SK-N-SH treated with all-trans-retinoic acid at 6 μM for 48 hours (cell line): ENCODE data around the gene PBX2.

ENCODE experiments used
- ATAC-seq: fragments of 200-7000 bp; cut with Tn5 transposase; 3 replicates; pipeline ENCODE4 v1.9.1; 2020; ENCODE audit warnings: mild to moderate bottlenecking, moderate library complexity
- CREB5 ChIP-seq: fragments of 250-450 bp; sonication (Bioruptor Pico); IDR thresholded peaks from 2 replicates; pipeline ENCODE4 v1.5.1; 2020; ENCODE audit warnings: low read depth, mild to moderate bottlenecking, moderate library complexity
- CSDC2 ChIP-seq: fragments of 250-450 bp; sonication (Bioruptor Pico); IDR thresholded peaks from 2 replicates; pipeline ENCODE4 v1.5.0; 2020; ENCODE audit warnings: mild to moderate bottlenecking, moderate library complexity
- CSRNP3 ChIP-seq: fragments of 250-450 bp; sonication (Bioruptor Pico); IDR thresholded peaks from 2 replicates; pipeline ENCODE4 v1.5.1; 2021; ENCODE audit warnings: mild to moderate bottlenecking, moderate library complexity
- ESRRG ChIP-seq: fragments of 250-450 bp; sonication (Bioruptor Pico); IDR thresholded peaks from 2 replicates; pipeline ENCODE4 v1.6.1; 2021; ENCODE audit warnings: mild to moderate bottlenecking
- GLIS3 ChIP-seq: fragments of 250-450 bp; sonication (Bioruptor Pico); IDR thresholded peaks from 2 replicates; pipeline ENCODE4 v1.5.0; 2020; ENCODE audit warnings: mild to moderate bottlenecking, moderate library complexity
- ISL1 ChIP-seq: fragments of 250-450 bp; sonication (Bioruptor Pico); IDR thresholded peaks from 2 replicates; pipeline ENCODE4 v2.1.2; 2022; ENCODE audit warnings: mild to moderate bottlenecking, moderate library complexity
- OSR1 ChIP-seq: fragments of 250-450 bp; sonication (Bioruptor Pico); IDR thresholded peaks from 2 replicates; pipeline ENCODE4 v1.8.0; 2022; ENCODE audit warnings: moderate library complexity, mild to moderate bottlenecking, inconsistent platforms
- PATZ1 ChIP-seq: fragments of 250-450 bp; sonication (Bioruptor Pico); IDR thresholded peaks from 2 replicates; pipeline ENCODE4 v1.8.0; 2020; ENCODE audit warnings: mild to moderate bottlenecking, moderate library complexity, borderline replicate concordance
- POU6F1 ChIP-seq: fragments of 250-450 bp; sonication (Bioruptor Pico); IDR thresholded peaks from 2 replicates; pipeline ENCODE4 v1.8.0; 2021; ENCODE audit warnings: low read depth, mild to moderate bottlenecking, moderate library complexity, borderline replicate concordance
- PPARA ChIP-seq: fragments of 250-450 bp; sonication (Bioruptor Pico); IDR thresholded peaks from 2 replicates; pipeline ENCODE4 v1.5.0; 2020; ENCODE audit warnings: mild to moderate bottlenecking, borderline replicate concordance
- RARB ChIP-seq: fragments of 250-450 bp; sonication (Bioruptor Pico); IDR thresholded peaks from 2 replicates; pipeline ENCODE4 v1.8.0; 2021; ENCODE audit warnings: mild to moderate bottlenecking, moderate library complexity
- TCF4 ChIP-seq: fragments of 250-450 bp; sonication (Bioruptor Pico); IDR thresholded peaks from 2 replicates; pipeline ENCODE4 v1.8.0; 2021; ENCODE audit warnings: mild to moderate bottlenecking, moderate library complexity, borderline replicate concordance
- TOX ChIP-seq: fragments of 250-450 bp; sonication (Bioruptor Pico); IDR thresholded peaks from 2 replicates; pipeline ENCODE4 v1.8.0; 2021; ENCODE audit warnings: mild to moderate bottlenecking, moderate library complexity, borderline replicate concordance
- TSHZ2 ChIP-seq: fragments of 250-450 bp; sonication (Bioruptor Pico); IDR thresholded peaks from 2 replicates; pipeline ENCODE4 v1.5.0; 2020; ENCODE audit warnings: mild to moderate bottlenecking, moderate library complexity
- ZC3H10 ChIP-seq: fragments of 250-450 bp; sonication (Bioruptor Pico); IDR thresholded peaks from 2 replicates; pipeline ENCODE4 v1.5.1; 2021; ENCODE audit warnings: mild to moderate bottlenecking, moderate library complexity
- ZFP3 ChIP-seq: fragments of 250-450 bp; sonication (Bioruptor Pico); IDR thresholded peaks from 2 replicates; pipeline ENCODE4 v1.5.0; 2020; ENCODE audit warnings: mild to moderate bottlenecking, moderate library complexity
- ZNF70 ChIP-seq: fragments of 450-650 bp; formaldehyde crosslinking; IDR thresholded peaks from 2 replicates; pipeline ENCODE4 v1.5.0; 2020; ENCODE audit warnings: mild to moderate bottlenecking, moderate library complexity
- ZNF8 ChIP-seq: fragments of 450-650 bp; formaldehyde crosslinking; IDR thresholded peaks from 2 replicates; pipeline ENCODE4 v1.5.0; 2020; ENCODE audit warnings: mild to moderate bottlenecking, moderate library complexity

Gene PBX2

GRCh38 chr6:32220021-32220420 lies 30.0 kb upstream of the PBX2 start:
- no peak for ATAC-seq

GRCh38 chr6:32218167-32218566 lies 28.2 kb upstream of the PBX2 start:
- no peak for TF ChIP-seq ZNF8 (CRISPR knock-in tag)
- no peak for TF ChIP-seq ESRRG (CRISPR knock-in tag)
- TF ChIP-seq ZFP3, result no peak
- TF ChIP-seq TOX (CRISPR knock-in tag), result no peak
- TF ChIP-seq CSRNP3 (CRISPR knock-in tag), result no peak
- no peak for TF ChIP-seq ZNF70 (CRISPR knock-in tag)
- no peak for TF ChIP-seq PPARA
- TF ChIP-seq PATZ1, result no peak
- TF ChIP-seq TSHZ2 (CRISPR knock-in tag), result no peak
- no peak for TF ChIP-seq ZC3H10 (CRISPR knock-in tag)
- TF ChIP-seq OSR1, result no peak
- TF ChIP-seq POU6F1, result no peak
- no peak for TF ChIP-seq TCF4 (CRISPR knock-in tag)
- TF ChIP-seq, all 23 proteins: peak for 0
- no peak for ATAC-seq

More at GRCh38 chr6:32220021-32220420, 30.0 kb upstream of the PBX2 start:
- no peak for TF ChIP-seq TOX (CRISPR knock-in tag)
- TF ChIP-seq ESRRG (CRISPR knock-in tag), result no peak
- TF ChIP-seq CSDC2, result no peak
- TF ChIP-seq GLIS3 (CRISPR knock-in tag), result no peak
- TF ChIP-seq TSHZ2 (CRISPR knock-in tag), result no peak

GRCh38 chr6:32216998-32217397 lies 27.0 kb upstream of the PBX2 start:
- TF ChIP-seq RARB (CRISPR knock-in tag) (no peak), ZC3H10 (CRISPR knock-in tag) (no peak), CSDC2 (no peak), ISL1 (CRISPR knock-in tag) (no peak), CREB5 (CRISPR knock-in tag) (no peak), ZFP3 (no peak), TCF4 (CRISPR knock-in tag) (no peak)
- ATAC-seq, result no peak
